ENCODE results near the gene CCRL2. TPM values are rescaled to one million over a fixed set of nuclear protein-coding genes. Genes with fewer than 3 reads are reported as not detected.

CCRL2 gene
- total and polyA plus RNA-seq, 4 donors: 0.59 to 5.1 (median 2.4) TPM

DNA sequence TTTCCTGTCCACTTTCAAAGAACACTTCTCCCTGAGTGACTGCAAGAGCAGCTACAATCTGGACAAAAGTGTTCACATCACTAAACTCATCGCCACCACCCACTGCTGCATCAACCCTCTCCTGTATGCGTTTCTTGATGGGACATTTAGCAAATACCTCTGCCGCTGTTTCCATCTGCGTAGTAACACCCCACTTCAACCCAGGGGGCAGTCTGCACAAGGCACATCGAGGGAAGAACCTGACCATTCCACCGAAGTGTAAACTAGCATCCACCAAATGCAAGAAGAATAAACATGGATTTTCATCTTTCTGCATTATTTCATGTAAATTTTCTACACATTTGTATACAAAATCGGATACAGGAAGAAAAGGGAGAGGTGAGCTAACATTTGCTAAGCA lies 1.8 kb downstream of the CCRL2 start:
- H3K36me3 ChIP-seq (ENCODE audit: control insufficient read depth in 1 of 2, insufficient read depth in 2 of 2, low read length in 1 of 2): no peaks in the 10 kb centered on the region
- no peak overlapping the region for H3K27ac ChIP-seq (ENCODE audit: low read depth in 1 of 2, low read length in 2 of 2)
- no peak for ATAC-seq (ENCODE audit: low FRiP score)
- intact Hi-C loops (cut with DNase I): no loop called here
- 96 to 97% methylated on average over 7 of the region's 7 CpGs for WGBS, 2 donors
- no peaks in the 10 kb centered on the region for H3K27me3 ChIP-seq (ENCODE audit: control insufficient read depth in 1 of 2, insufficient read depth in 2 of 2, low read length in 1 of 2)
- DNase-seq: no peak
- H3K4me1 ChIP-seq (ENCODE audit: control insufficient read depth in 1 of 2, insufficient read depth in 2 of 2, low read length in 2 of 2): no peaks in the 10 kb centered on the region
- H3K9me3 ChIP-seq (ENCODE audit: control insufficient read depth, low read length): no peaks in the 10 kb centered on the region
- no peak overlapping the region for H3K4me3 ChIP-seq (ENCODE audit: low read length in 2 of 2)

DNA sequence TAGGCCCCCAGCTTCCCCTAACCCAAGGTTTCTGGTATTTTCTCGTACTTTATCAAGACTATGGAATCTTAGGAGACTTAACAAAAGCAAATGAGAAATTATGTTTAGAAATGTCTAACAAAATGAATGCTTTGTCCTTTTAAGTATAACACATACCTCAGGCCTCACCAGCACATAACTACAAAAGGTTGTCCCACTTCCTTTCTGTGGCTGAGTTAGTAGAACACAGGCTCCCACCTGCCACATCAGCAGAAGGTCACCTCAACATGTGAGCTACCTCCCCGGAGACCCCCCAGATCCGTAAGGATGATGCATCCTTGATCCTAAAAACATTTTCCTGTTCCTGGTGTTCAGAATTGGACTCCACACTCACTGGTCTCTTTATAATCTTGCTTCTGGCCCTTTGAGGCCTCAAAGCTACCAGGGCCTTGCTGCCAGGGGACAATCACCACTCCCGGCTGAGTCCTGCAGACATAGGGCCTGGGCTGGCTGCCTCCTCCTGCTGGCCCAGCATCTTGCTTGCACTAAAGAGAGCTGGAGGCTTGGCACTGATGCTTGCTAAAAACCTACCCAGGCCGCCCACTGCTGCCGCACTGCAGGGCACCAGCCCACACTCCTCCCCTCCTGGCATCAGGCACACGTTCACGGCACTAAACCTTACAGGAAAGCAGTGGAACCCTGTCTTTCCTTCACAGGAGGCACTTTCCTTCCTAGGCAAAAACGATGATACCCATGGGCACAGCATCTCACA lies 2.9 kb downstream of the CCRL2 start:
- no peak for ATAC-seq (ENCODE audit: low FRiP score)

DNA sequence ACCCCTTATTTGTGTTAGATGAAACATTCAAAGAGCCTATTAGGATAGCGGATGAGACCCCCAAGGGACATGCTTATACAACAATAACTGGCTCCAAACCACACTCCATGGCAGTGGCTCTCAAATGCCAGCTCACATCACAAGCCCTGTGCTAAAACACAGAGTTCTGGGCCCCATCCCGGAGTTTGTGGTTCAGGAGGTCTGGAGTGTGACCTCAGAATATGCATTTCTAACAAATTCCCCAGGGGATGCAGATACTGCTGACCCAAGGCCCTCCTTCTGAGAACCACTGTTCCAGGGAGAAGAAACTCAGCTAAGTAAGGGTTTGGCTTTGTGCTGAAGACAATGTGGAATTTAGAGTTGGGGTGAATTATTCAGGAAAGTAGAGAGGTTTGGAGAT lies 3.6 kb downstream of the CCRL2 start:
- H3K9me3 ChIP-seq (ENCODE audit: control insufficient read depth, low read length): no peaks in the 10 kb centered on the region
- no peak overlapping the region for H3K27ac ChIP-seq (ENCODE audit: low read depth in 1 of 2, low read length in 2 of 2)
- H3K4me3 ChIP-seq (ENCODE audit: low read length in 2 of 2): no peak overlapping the region
- no peaks in the 10 kb centered on the region for H3K4me1 ChIP-seq (ENCODE audit: control insufficient read depth in 1 of 2, insufficient read depth in 2 of 2, low read length in 2 of 2)
- no peak for ATAC-seq (ENCODE audit: low FRiP score)
- DNase-seq: no peak
- no peaks in the 10 kb centered on the region for H3K27me3 ChIP-seq (ENCODE audit: control insufficient read depth in 1 of 2, insufficient read depth in 2 of 2, low read length in 1 of 2)
- intact Hi-C loops (cut with DNase I): no loop called here
- 91 to 94% methylated on average over 2 of the region's 2 CpGs for WGBS, 2 donors
- H3K36me3 ChIP-seq (ENCODE audit: control insufficient read depth in 1 of 2, insufficient read depth in 2 of 2, low read length in 1 of 2): no peaks in the 10 kb centered on the region

More for the DNA sequence above, 2.9 kb downstream of the CCRL2 start:
- DNase-seq: no peak
- H3K27me3 ChIP-seq (ENCODE audit: control insufficient read depth in 1 of 2, insufficient read depth in 2 of 2, low read length in 1 of 2): no peaks in the 10 kb centered on the region
- H3K9me3 ChIP-seq (ENCODE audit: control insufficient read depth, low read length): no peaks in the 10 kb centered on the region
- no peaks in the 10 kb centered on the region for H3K36me3 ChIP-seq (ENCODE audit: control insufficient read depth in 1 of 2, insufficient read depth in 2 of 2, low read length in 1 of 2)
- intact Hi-C loops (cut with DNase I): no loop called here
- H3K4me3 ChIP-seq (ENCODE audit: low read length in 2 of 2): no peak overlapping the region
- no peaks in the 10 kb centered on the region for H3K4me1 ChIP-seq (ENCODE audit: control insufficient read depth in 1 of 2, insufficient read depth in 2 of 2, low read length in 2 of 2)
- H3K27ac ChIP-seq (ENCODE audit: low read depth in 1 of 2, low read length in 2 of 2): no peak overlapping the region
- WGBS, 2 donors: 35 to 36% methylated on average over 9 of the region's 9 CpGs

DNA sequence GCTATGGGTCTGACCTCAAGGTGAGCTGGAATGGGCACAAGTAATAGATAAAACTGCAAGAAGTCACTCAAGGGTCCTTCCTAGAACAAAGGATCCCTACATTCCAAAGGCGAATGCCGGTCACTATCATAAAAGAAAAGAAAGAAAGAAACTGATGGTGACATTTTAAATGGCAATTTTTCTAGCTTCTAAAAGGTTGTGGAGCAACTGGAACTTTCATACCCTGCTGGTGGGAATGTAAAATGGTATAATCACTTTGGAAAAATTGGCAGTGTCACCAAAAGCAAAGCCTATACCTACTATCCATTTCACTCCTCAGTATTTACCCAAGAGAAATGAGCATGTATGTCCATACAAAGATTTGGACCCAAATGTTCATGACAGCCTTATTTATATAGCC lies 4.2 kb downstream of the CCRL2 start:
- no peaks in the 10 kb centered on the region for H3K4me1 ChIP-seq (ENCODE audit: control insufficient read depth in 1 of 2, insufficient read depth in 2 of 2, low read length in 2 of 2)
- H3K9me3 ChIP-seq (ENCODE audit: control insufficient read depth, low read length): no peaks in the 10 kb centered on the region
- 77 to 100% methylated on average over 2 of the region's 2 CpGs for WGBS, 2 donors
- intact Hi-C loops (cut with DNase I): no loop called here
- no peak overlapping the region for H3K4me3 ChIP-seq (ENCODE audit: low read length in 2 of 2)
- H3K36me3 ChIP-seq (ENCODE audit: control insufficient read depth in 1 of 2, insufficient read depth in 2 of 2, low read length in 1 of 2): no peaks in the 10 kb centered on the region
- H3K27me3 ChIP-seq (ENCODE audit: control insufficient read depth in 1 of 2, insufficient read depth in 2 of 2, low read length in 1 of 2): no peaks in the 10 kb centered on the region
- no peak for ATAC-seq (ENCODE audit: low FRiP score)
- no peak for DNase-seq
- no peak overlapping the region for H3K27ac ChIP-seq (ENCODE audit: low read depth in 1 of 2, low read length in 2 of 2)

DNA sequence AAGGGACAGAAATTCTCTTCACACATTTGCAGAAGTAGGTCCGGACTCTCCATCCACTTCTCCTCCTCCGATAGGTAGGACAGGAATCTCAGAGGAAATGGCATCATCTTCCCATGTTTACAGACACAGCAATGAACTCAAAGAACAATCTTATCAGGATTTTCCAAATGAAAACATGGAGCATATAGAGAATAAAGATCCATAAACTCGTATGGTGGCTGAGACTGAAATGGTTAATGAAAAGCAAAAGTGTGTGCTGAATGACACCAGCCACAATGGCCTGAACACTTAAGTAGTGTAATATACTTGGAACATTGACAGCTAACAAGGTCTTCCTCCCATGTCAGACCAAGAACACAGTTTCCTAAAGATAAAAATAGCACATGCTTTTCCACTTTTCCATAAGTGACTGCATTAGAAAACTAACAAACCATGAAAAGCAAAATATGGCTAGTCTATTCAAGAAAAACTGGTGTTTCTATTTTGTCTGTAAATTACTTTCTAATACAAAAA lies 5.8 kb downstream of the CCRL2 start:
- H3K4me3 ChIP-seq (ENCODE audit: low read length in 2 of 2): no peak overlapping the region
- H3K36me3 ChIP-seq (ENCODE audit: control insufficient read depth in 1 of 2, insufficient read depth in 2 of 2, low read length in 1 of 2): no peaks in the 10 kb centered on the region
- no peaks in the 10 kb centered on the region for H3K27me3 ChIP-seq (ENCODE audit: control insufficient read depth in 1 of 2, insufficient read depth in 2 of 2, low read length in 1 of 2)
- 57 to 80% methylated on average over 3 of the region's 3 CpGs for WGBS, 2 donors
- no peak for DNase-seq
- H3K27ac ChIP-seq (ENCODE audit: low read depth in 1 of 2, low read length in 2 of 2): no peak overlapping the region
- intact Hi-C loops (cut with DNase I): no loop called here
- no peaks in the 10 kb centered on the region for H3K9me3 ChIP-seq (ENCODE audit: control insufficient read depth, low read length)
- ATAC-seq (ENCODE audit: low FRiP score): no peak
- H3K4me1 ChIP-seq (ENCODE audit: control insufficient read depth in 1 of 2, insufficient read depth in 2 of 2, low read length in 2 of 2): no peaks in the 10 kb centered on the region

DNA sequence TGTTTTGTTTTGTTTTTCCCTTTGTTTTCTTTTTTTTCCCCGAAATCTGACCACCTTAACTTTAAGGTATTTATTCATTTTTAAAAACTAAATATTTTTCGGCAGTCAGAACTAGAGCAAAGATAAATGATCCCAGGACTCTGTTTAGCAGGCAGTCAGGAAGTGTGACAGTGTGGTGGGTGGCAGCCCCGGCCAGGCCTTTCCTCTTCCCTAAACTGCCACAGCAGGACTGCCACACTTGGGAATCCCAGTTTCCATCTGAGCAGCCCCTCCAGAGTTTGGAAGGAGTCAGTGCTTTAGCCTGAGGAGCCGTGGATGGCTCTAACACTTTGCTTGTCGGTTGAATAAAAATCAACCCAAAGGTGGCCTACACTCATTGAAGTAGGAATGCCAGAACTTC lies 6.9 kb downstream of the CCRL2 start:
- intact Hi-C loops (cut with DNase I): no loop called here
- ATAC-seq (ENCODE audit: low FRiP score) (no peak), DNase-seq (no peak)
- H3K36me3 ChIP-seq (ENCODE audit: control insufficient read depth in 1 of 2, insufficient read depth in 2 of 2, low read length in 1 of 2): no peaks in the 10 kb centered on the region
- no peak overlapping the region for H3K27ac ChIP-seq (ENCODE audit: low read depth in 1 of 2, low read length in 2 of 2)
- H3K9me3 ChIP-seq (ENCODE audit: control insufficient read depth, low read length): no peaks in the 10 kb centered on the region
- H3K4me3 ChIP-seq (ENCODE audit: low read length in 2 of 2): no peak overlapping the region
- no peaks in the 10 kb centered on the region for H3K27me3 ChIP-seq (ENCODE audit: control insufficient read depth in 1 of 2, insufficient read depth in 2 of 2, low read length in 1 of 2)
- WGBS, 2 donors: 91 to 93% methylated on average over 5 of the region's 5 CpGs
- no peaks in the 10 kb centered on the region for H3K4me1 ChIP-seq (ENCODE audit: control insufficient read depth in 1 of 2, insufficient read depth in 2 of 2, low read length in 2 of 2)

DNA sequence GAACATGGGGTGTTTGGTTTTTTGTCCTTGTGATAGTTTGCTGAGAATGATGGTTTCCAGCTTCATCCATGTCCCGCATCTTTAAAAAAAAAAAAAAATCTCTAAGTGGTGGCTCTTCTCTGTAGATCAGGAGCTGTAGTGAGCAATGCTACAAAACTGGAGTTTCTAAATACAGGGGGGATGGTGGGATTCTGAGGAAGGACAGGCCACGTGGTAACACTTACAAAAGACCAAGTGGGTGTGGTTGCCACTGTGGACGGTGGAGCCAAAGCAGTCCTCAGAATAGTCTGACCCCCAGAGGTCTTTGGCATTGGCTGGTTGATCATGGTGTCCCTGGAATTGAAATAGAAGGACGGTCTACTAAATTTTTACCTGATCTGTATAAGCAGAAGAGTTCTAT lies 7.7 kb downstream of the CCRL2 start:
- no peak for ATAC-seq (ENCODE audit: low FRiP score)
- Histone ChIP-seq H3K36me3 (ENCODE audit: control insufficient read depth in 1 of 2, insufficient read depth in 2 of 2, low read length in 1 of 2) (no peaks in the 10 kb centered on the region), H3K27me3 (ENCODE audit: control insufficient read depth in 1 of 2, insufficient read depth in 2 of 2, low read length in 1 of 2) (no peaks in the 10 kb centered on the region), H3K4me1 (ENCODE audit: control insufficient read depth in 1 of 2, insufficient read depth in 2 of 2, low read length in 2 of 2) (no peaks in the 10 kb centered on the region), H3K9me3 (ENCODE audit: control insufficient read depth, low read length) (no peaks in the 10 kb centered on the region), H3K27ac (ENCODE audit: low read depth in 1 of 2, low read length in 2 of 2) (no peak overlapping the region), H3K4me3 (ENCODE audit: low read length in 2 of 2) (no peak overlapping the region)
- WGBS, 2 donors: 88 to 89% methylated on average over 4 of the region's 4 CpGs
- intact Hi-C loops (cut with DNase I): no loop called here
- DNase-seq: no peak

DNA sequence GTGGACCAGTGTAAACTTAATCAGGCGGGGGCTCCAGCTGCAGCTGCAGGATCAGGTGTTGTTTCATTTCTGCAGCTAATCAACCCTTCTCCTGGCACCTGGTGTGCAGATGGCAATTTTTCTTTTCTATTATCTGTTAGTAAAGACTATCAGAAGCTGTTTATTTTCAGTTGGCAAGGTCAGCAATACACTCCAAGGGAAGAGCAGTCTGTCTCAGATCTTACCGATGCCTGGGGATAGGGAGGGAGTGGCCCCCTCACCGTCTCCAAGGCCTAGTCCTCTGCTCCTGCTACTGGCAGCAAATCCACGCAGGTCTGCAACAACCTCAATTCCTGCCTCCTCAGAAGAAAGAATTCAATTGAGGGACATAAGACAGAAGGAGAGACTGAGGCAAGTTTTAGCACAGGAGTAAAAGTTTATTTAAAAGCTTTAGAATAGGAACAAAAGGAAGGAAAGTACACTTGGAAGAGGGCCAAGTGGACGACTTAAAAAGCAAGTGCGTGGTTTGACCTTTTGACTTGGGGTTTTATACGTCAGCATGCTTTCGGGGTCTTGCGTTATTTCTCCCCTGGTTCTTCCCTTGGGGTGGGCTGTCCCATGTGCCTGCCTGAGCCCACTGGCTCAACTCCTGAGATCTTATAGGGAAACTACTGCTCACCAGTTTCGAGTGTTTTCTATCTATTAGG lies 9.2 kb downstream of the CCRL2 start:
- Histone ChIP-seq H3K36me3 (ENCODE audit: control insufficient read depth in 1 of 2, insufficient read depth in 2 of 2, low read length in 1 of 2) (no peaks in the 10 kb centered on the region), H3K4me3 (ENCODE audit: low read length in 2 of 2) (no peak overlapping the region), H3K27ac (ENCODE audit: low read depth in 1 of 2, low read length in 2 of 2) (no peak overlapping the region), H3K4me1 (ENCODE audit: control insufficient read depth in 1 of 2, insufficient read depth in 2 of 2, low read length in 2 of 2) (no peaks in the 10 kb centered on the region), H3K27me3 (ENCODE audit: control insufficient read depth in 1 of 2, insufficient read depth in 2 of 2, low read length in 1 of 2) (no peaks in the 10 kb centered on the region), H3K9me3 (ENCODE audit: control insufficient read depth, low read length) (no peaks in the 10 kb centered on the region)
- intact Hi-C loops (cut with DNase I): no loop called here
- 72 to 74% methylated on average over 10 of the region's 10 CpGs for WGBS, 2 donors
- no peak for DNase-seq
- no peak for ATAC-seq (ENCODE audit: low FRiP score)
